H1 (cell line): Measurements from ENCODE around the gene HAVCR1. TPM values are rescaled to one million over a fixed set of nuclear protein-coding genes. Genes with fewer than 3 reads are reported as not detected.

Experiments
- CTCF ChIA-PET: fragments of 300-600 bp; sonication (Branson Sonifier 250); formaldehyde crosslinking; loops from one replicate; lab custom pipeline; 2021; ENCODE audit not compliant: partially characterized antibody; lab: Charles Lee
- POLR2A ChIA-PET: fragments of 300-600 bp; sonication (Branson Sonifier 250); formaldehyde crosslinking; loops from one replicate; lab custom pipeline; 2021; ENCODE audit warnings: inconsistent platforms; ENCODE audit not compliant: partially characterized antibody; lab: Charles Lee
- DNase-seq, 2 experiments: peaks; one replicate each; pipeline versions ENCODE4 v3.0.0 to v3.0.0-alpha.2; 2010 to 2022; ENCODE audit warnings: low spot score in 2 of 2, low read depth in 1 of 2, mixed read lengths in 1 of 2
- FAIRE-seq: peaks from 2 replicates; lab custom pipeline; 2011; peaks lifted over from hg19 to GRCh38; lab: Jason Lieb, UNC
- H2AFZ ChIP-seq: 2 replicates; pipeline ENCODE4 v1.8.1; 2012; ENCODE audit warnings: low read length, inconsistent platforms
- H2AK5ac ChIP-seq: 2 replicates; pipeline ENCODE4 v1.6.1; 2013; ENCODE audit warnings: low read depth, low read length
- H2BK120ac ChIP-seq: replicated peaks from 2 replicates; pipeline ENCODE3; 2013; ENCODE audit warnings: low read depth, low read length, inconsistent platforms
- H2BK12ac ChIP-seq: 2 replicates; pipeline ENCODE4 v1.6.1; 2013; ENCODE audit warnings: low read depth, low read length
- H2BK15ac ChIP-seq: 2 replicates; pipeline ENCODE4 v1.6.1; 2013; ENCODE audit warnings: low read length
- H2BK20ac ChIP-seq: 2 replicates; pipeline ENCODE4 v1.6.1; 2013; ENCODE audit warnings: low read length
- H2BK5ac ChIP-seq: 2 replicates; pipeline ENCODE4 v1.6.1; 2013; ENCODE audit warnings: low read depth, low read length
- H3K14ac ChIP-seq: 2 replicates; pipeline ENCODE4 v1.6.1; 2013; ENCODE audit warnings: inconsistent platforms; ENCODE audit not compliant: insufficient read length
- H3K18ac ChIP-seq: 2 replicates; pipeline ENCODE4 v1.6.1; 2013; ENCODE audit warnings: low read length; ENCODE audit errors: extremely low read depth
- H3K23ac ChIP-seq: 2 replicates; pipeline ENCODE4 v1.6.1; 2013; ENCODE audit warnings: inconsistent platforms; ENCODE audit not compliant: insufficient read length
- H3K23me2 ChIP-seq: 2 replicates; pipeline ENCODE4 v1.6.1; 2013; ENCODE audit warnings: low read depth, low read length
- H3K27ac ChIP-seq: 2 replicates; pipeline ENCODE4 v1.6.1; 2011; ENCODE audit warnings: low read depth, low read length, inconsistent platforms
- H3K27me3 ChIP-seq, 4 experiments: replicated peaks in 1 of 4; 1 replicate in 1 of 4; 2 replicates in 3 of 4; pipeline versions ENCODE4 v1.6.1 to v1.8.1; 2011 to 2013; ENCODE audit warnings: low read length in 3 of 4, mild to moderate bottlenecking in 3 of 4, inconsistent platforms in 2 of 4, mixed read lengths in 2 of 4, moderate library complexity in 1 of 4; ENCODE audit not compliant: control insufficient read depth in 3 of 4, insufficient read depth in 3 of 4; ENCODE audit errors: extremely low read depth in 1 of 4
- H3K36me3 ChIP-seq, 4 experiments: 2 replicates each; pipeline versions ENCODE4 v1.6.1 to v1.8.1; 2011 to 2013; ENCODE audit warnings: mild to moderate bottlenecking in 4 of 4, low read length in 3 of 4, moderate library complexity in 2 of 4, control low read depth in 1 of 4, inconsistent platforms in 1 of 4; ENCODE audit not compliant: insufficient read depth in 4 of 4, control insufficient read depth in 2 of 4
- H3K4ac ChIP-seq: replicated peaks from 2 replicates; pipeline ENCODE3; 2013; ENCODE audit warnings: low read length, low read depth, mixed read lengths, inconsistent platforms; ENCODE audit not compliant: insufficient read length
- H3K4me1 ChIP-seq, 4 experiments: replicated peaks in 1 of 4; 1 replicate in 1 of 4; 2 replicates in 3 of 4; pipeline versions ENCODE4 v1.6.1 to v1.8.1; 2011 to 2013; ENCODE audit warnings: low read length in 3 of 4, inconsistent platforms in 2 of 4, mixed read lengths in 1 of 4; ENCODE audit not compliant: insufficient read depth in 4 of 4, control insufficient read depth in 3 of 4
- H3K4me2 ChIP-seq, 2 experiments: 2 replicates each; pipeline versions ENCODE4 v1.6.1 to v1.8.1; 2011 to 2013; ENCODE audit warnings: low read depth in 2 of 2, low read length in 2 of 2, control low read depth in 1 of 2, inconsistent platforms in 1 of 2, mild to moderate bottlenecking in 1 of 2; ENCODE audit not compliant: insufficient read depth in 1 of 2
- H3K4me3 ChIP-seq, 4 experiments: fragments of 200-600, 300-600 bp in 1 of 4; sonication (generic), shearing (Covaris generic), sonication (Bioruptor Twin) in 1 of 4; 2 replicates each; pipeline versions ENCODE4 v1.5.1 to v1.8.1; 2011 to 2016; ENCODE audit warnings: low read length in 4 of 4, low read depth in 3 of 4, control low read depth in 2 of 4, inconsistent platforms in 2 of 4, mild to moderate bottlenecking in 2 of 4, mixed read lengths in 1 of 4, moderate library complexity in 1 of 4; ENCODE audit not compliant: insufficient read depth in 2 of 4; ENCODE audit errors: extremely low read depth in 1 of 4
- H3K56ac ChIP-seq: replicated peaks from 2 replicates; pipeline ENCODE3; 2013; ENCODE audit warnings: low read depth, mild to moderate bottlenecking, mixed read lengths, low read length, inconsistent platforms; ENCODE audit not compliant: insufficient read length
- H3K79me1 ChIP-seq: 2 replicates; pipeline ENCODE4 v1.6.1; 2013; ENCODE audit warnings: low read depth, low read length, control low read depth
- H3K79me2 ChIP-seq, 2 experiments: 2 replicates each; pipeline versions ENCODE4 v1.6.1 to v1.8.1; 2012 to 2013; ENCODE audit warnings: low read length in 2 of 2, mild to moderate bottlenecking in 2 of 2, inconsistent platforms in 1 of 2; ENCODE audit not compliant: insufficient read depth in 2 of 2, control insufficient read depth in 1 of 2
- H3K9ac ChIP-seq, 4 experiments: replicated peaks in 1 of 4; 1 replicate in 1 of 4; 2 replicates in 3 of 4; pipeline versions ENCODE4 v1.6.1 to v1.8.1; 2011 to 2013; ENCODE audit warnings: low read depth in 3 of 4, low read length in 3 of 4, control low read depth in 2 of 4, mild to moderate bottlenecking in 2 of 4, moderate library complexity in 2 of 4, inconsistent platforms in 1 of 4; ENCODE audit errors: extremely low read depth in 1 of 4
- H3K9me3 ChIP-seq, 2 experiments: 2 replicates each; pipeline versions ENCODE4 v1.6.1 to v1.8.1; 2012 to 2013; ENCODE audit warnings: mild to moderate bottlenecking in 2 of 2, moderate library complexity in 2 of 2, control low read depth in 1 of 2, inconsistent platforms in 1 of 2, low read depth in 1 of 2, low read length in 1 of 2, mixed read lengths in 1 of 2; ENCODE audit not compliant: insufficient read depth in 2 of 2
- H4K20me1 ChIP-seq, 2 experiments: replicated peaks in 1 of 2; 2 replicates each; pipeline versions ENCODE3 to v1.8.1; 2011 to 2013; ENCODE audit warnings: inconsistent platforms in 2 of 2, low read length in 2 of 2, mild to moderate bottlenecking in 1 of 2; ENCODE audit not compliant: insufficient read depth in 2 of 2, control insufficient read depth in 1 of 2
- H4K5ac ChIP-seq: 2 replicates; pipeline ENCODE4 v1.6.1; 2013; ENCODE audit warnings: low read length, low read depth, mixed read lengths, inconsistent platforms; ENCODE audit not compliant: insufficient read length
- H4K8ac ChIP-seq: 2 replicates; pipeline ENCODE4 v1.8.0; 2013; ENCODE audit warnings: mild to moderate bottlenecking, moderate library complexity, low read length, inconsistent platforms; ENCODE audit not compliant: insufficient read depth; ENCODE audit errors: extremely low read depth
- H4K91ac ChIP-seq: replicated peaks from 2 replicates; pipeline ENCODE3; 2013; ENCODE audit warnings: low read length, mixed read lengths, inconsistent platforms; ENCODE audit not compliant: insufficient read length
- CHD1 ChIP-seq: IDR thresholded peaks from 2 replicates; pipeline ENCODE4 v1.6.1; 2012; ENCODE audit warnings: low read depth, low read length, improper control_type of control experiment
- CHD2 ChIP-seq: IDR thresholded peaks from 2 replicates; pipeline ENCODE4 v1.6.1; 2012; ENCODE audit warnings: low read length, improper control_type of control experiment
- CTBP2 ChIP-seq: IDR thresholded peaks from 2 replicates; pipeline ENCODE4 v1.7.0; 2011; ENCODE audit warnings: borderline replicate concordance, mild to moderate bottlenecking, moderate library complexity, mixed read lengths, low read length; ENCODE audit not compliant: insufficient read depth, insufficient read length
- GABPA ChIP-seq: IDR thresholded peaks from 2 replicates; pipeline ENCODE4 v1.6.1; 2011; ENCODE audit warnings: mild to moderate bottlenecking, low read length, moderate library complexity, borderline replicate concordance; ENCODE audit not compliant: insufficient read depth
- GTF2F1 ChIP-seq: IDR thresholded peaks from 2 replicates; pipeline ENCODE4 v1.6.1; 2012; ENCODE audit warnings: low read depth, low read length, improper control_type of control experiment, borderline replicate concordance
- JUND ChIP-seq: IDR thresholded peaks from 2 replicates; pipeline ENCODE4 v1.6.1; 2011; ENCODE audit warnings: mild to moderate bottlenecking, improper control_type of control experiment, low read length
- KDM1A ChIP-seq: fragments of 200-600, 300-600 bp; sonication (generic); IDR thresholded peaks from 2 replicates; pipeline ENCODE4 v1.7.1; 2016; ENCODE audit warnings: mild to moderate bottlenecking, low read length, borderline replicate concordance
- POLR2A ChIP-seq, 2 experiments: IDR thresholded peaks; 1 replicate in 1 of 2; 2 replicates in 1 of 2; pipeline ENCODE4 v1.6.1; 2011; ENCODE audit warnings: low read depth in 2 of 2, low read length in 2 of 2, mild to moderate bottlenecking in 2 of 2; ENCODE audit errors: control extremely low read depth in 1 of 2
- RNF2 ChIP-seq: fragments of 200-900, 300-1000 bp; sonication (generic); IDR thresholded peaks from 2 replicates; pipeline ENCODE4 v1.7.1; 2016; ENCODE audit warnings: borderline replicate concordance, low read depth, mild to moderate bottlenecking, antibody characterized with exemption, low read length; ENCODE audit not compliant: poor library complexity, severe bottlenecking; ENCODE audit errors: missing control alignments
- SAP30 ChIP-seq: fragments of 300-600 bp; sonication (generic); IDR thresholded peaks from 2 replicates; pipeline ENCODE4 v1.7.1; 2012; ENCODE audit warnings: low read length, moderate library complexity, mild to moderate bottlenecking, inconsistent platforms; ENCODE audit not compliant: insufficient read depth, insufficient replicate concordance
- SP2 ChIP-seq: IDR thresholded peaks from 2 replicates; pipeline ENCODE4 v1.6.1; 2012; ENCODE audit warnings: mild to moderate bottlenecking, low read length, inconsistent platforms
- TCF12 ChIP-seq: IDR thresholded peaks from 2 replicates; pipeline ENCODE4 v1.6.1; 2011; ENCODE audit warnings: low read depth, mild to moderate bottlenecking, low read length
- WGBS, 2 experiments: shearing (Covaris generic) in 1 of 2; methylation state at CpG; one replicate each; pipeline versions ENCODE4 v1.1.6 to v1.1.7; 2013 to 2015; ENCODE audit warnings: low lambda C conversion rate in 2 of 2, mixed read lengths in 2 of 2, inconsistent platforms in 1 of 2, low coverage in 1 of 2, missing lambda C conversion rate in 1 of 2; ENCODE audit not compliant: insufficient replicate concordance in 2 of 2, insufficient coverage in 1 of 2, insufficient read length in 1 of 2; ENCODE audit errors: extremely low coverage in 1 of 2, missing lambda C conversion rate in 1 of 2; 5-methylcytosine and 5-hydroxymethylcytosine counted together
- polyA plus RNA-seq, 7 experiments: library from polyadenylated mRNA; depleted of rRNA in 3 of 7; stranded (reverse) in 5 of 7; unstranded in 2 of 7; fragments of >200 nt in 5 of 7; fragments of 200-250 nt in 2 of 7; gene quantifications; 1 replicate in 5 of 7; 2 replicates in 1 of 7; 4 replicates in 1 of 7; pipeline versions ENCODE4 v1.2.1 to v1.2.3, GENCODE V29; 2011 to 2013; ENCODE audit warnings: missing spikeins in 2 of 7, mixed read lengths in 2 of 7
- total RNA-seq: library from RNA; stranded (reverse); fragmentation: NEBNext Ultra II Directional; extraction: Animal tissue kit (Norgen Biotek cat#: 25700); gene quantifications from 2 replicates; pipeline ENCODE4 v1.2.1, GENCODE V29; 2021

HAVCR1 gene
- total and polyA plus RNA-seq, 2 of the 8 experiments (the other 6 are each of a cell fraction or from before 2014, with no cell fraction given), result not detected

DNA sequence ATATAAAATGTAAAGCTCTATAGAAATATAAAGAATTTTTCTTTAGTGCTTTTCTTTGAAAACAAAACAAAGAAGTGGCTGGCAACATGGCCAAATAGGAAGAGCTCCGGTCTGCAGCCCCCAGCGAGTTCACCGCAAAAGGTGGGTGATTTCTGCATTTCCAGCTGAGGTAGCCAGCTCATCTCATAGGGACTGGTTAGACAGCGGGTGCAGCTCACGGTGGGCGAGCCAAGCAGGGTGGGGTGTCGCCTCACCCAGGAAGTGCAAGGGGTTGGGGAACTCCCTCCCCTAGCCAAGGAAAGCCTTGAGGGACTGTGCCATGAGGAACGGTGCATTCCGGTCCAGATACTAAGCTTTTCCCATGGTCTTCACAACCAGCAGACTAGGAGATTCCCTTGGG is 74.9 kb downstream of the HAVCR1 start:
- H3K27ac ChIP-seq, result no peak overlapping the region
- H2BK12ac ChIP-seq, result no peak overlapping the region
- no peak overlapping the region for H2AK5ac ChIP-seq
- 92% methylated on average over 7 of the region's 9 CpGs; no CpG with 5 or more reads in 1 of the 2 experiments for WGBS, 2 experiments
- H3K23ac ChIP-seq, result no peak overlapping the region
- no peak for TF ChIP-seq GTF2F1
- TF ChIP-seq CHD1, result no peak
- no peak for TF ChIP-seq SP2
- TF ChIP-seq GABPA, result no peak
- TF ChIP-seq CTBP2, result no peak
- TF ChIP-seq RNF2, result no peak
- TF ChIP-seq CHD2, result no peak
- TF ChIP-seq POLR2A (IDR thresholded peaks at IDR 0.05; ENCODE audit: control extremely low read depth in 1 of 2, low read depth in 2 of 2, low read length in 2 of 2), result no peak
- TF ChIP-seq JUND, result no peak
- TF ChIP-seq TCF12, result no peak
- no peak for TF ChIP-seq SAP30
- no peak for TF ChIP-seq KDM1A
- H3K79me1 ChIP-seq, result no peaks in the 10 kb centered on the region
- H4K8ac ChIP-seq, result no peak overlapping the region
- H4K5ac ChIP-seq, result no peak overlapping the region
- H2BK15ac ChIP-seq, result no peak overlapping the region
- no peaks in the 10 kb centered on the region for H3K9me3 ChIP-seq
- no peak overlapping the region for H2AFZ ChIP-seq
- FAIRE-seq (no peak), DNase-seq (no peak)
- H3K4ac ChIP-seq, result no peak overlapping the region
- H3K23me2 ChIP-seq, result no peaks in the 10 kb centered on the region
- H3K14ac ChIP-seq, result no peak overlapping the region
- no peaks in the 10 kb centered on the region for H4K20me1 ChIP-seq
- no peak overlapping the region for H3K4me3 ChIP-seq
- H2BK120ac ChIP-seq, result no peak overlapping the region
- H3K18ac ChIP-seq, result no peak overlapping the region
- no peak overlapping the region for H3K4me2 ChIP-seq
- no peak overlapping the region for H3K56ac ChIP-seq
- no peaks in the 10 kb centered on the region for H3K79me2 ChIP-seq
- H2BK5ac ChIP-seq, result no peak overlapping the region
- ChIA-PET POLR2A (interaction anchor here (1.5 kb wide), 1 partner anchor 12 kb away, joined by 3 read pairs; no protein-coding TSS in a partner anchor), CTCF (interaction anchor here (0.6 to 1.5 kb wide), 3 partner anchors 27 to 1407 kb away, joined by 3 to 4 read pairs (median 3); no protein-coding TSS in a partner anchor)
- H3K4me1 ChIP-seq, result no peaks in the 10 kb centered on the region
- H3K36me3 ChIP-seq, result no peaks in the 10 kb centered on the region
- no peaks in the 10 kb centered on the region for H3K27me3 ChIP-seq
- no peak overlapping the region for H4K91ac ChIP-seq
- no peak overlapping the region for H2BK20ac ChIP-seq
- no peak overlapping the region for H3K9ac ChIP-seq
